Measurements from ENCODE around the gene EME2. TPM values are rescaled to one million over a fixed set of nuclear protein-coding genes. Genes with fewer than 3 reads are reported as not detected.

EME2 gene
- total RNA-seq, 1 donor from 2014 or later = 23.3 TPM

DNA sequence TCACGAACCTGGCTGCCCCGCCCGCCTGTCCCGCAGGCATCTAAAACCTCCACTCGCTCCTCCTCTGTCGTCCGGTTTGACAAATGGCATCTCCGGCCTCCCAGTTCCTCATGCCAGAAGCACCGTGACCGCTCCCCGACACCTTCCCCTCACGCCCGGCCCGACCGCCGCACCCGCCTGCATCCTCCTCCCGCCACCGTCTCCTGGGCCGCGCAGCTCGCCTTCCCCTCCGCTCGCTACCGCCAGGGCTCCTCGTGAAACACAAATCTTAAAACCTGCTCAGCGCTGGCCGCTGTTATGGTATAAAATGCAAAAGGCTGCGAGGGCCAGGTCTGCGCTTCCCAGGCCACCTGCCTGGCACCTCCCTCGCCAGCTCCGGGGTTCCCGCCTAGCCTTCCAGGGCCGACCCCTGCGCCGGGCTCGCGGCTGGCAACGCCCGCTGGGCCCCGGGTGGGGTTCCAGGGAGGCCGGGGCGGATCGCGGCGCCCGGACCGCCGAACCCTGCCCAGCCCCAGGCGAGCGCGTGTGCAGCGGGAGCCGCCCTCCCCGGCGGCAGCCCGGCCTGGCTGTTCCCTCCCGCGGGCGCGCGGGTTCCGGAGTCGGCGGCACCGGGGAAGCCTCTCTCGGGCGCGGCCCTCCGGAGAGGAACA lies 9.3 kb downstream of the EME2 start:
- Histone ChIP-seq H3K4me3 (ENCODE audit: insufficient read depth, low read depth, low read length) (peak overlapping the region; percentile 75), H3K79me2 (ENCODE audit: insufficient read depth, low read length) (peaks cover 59% of the 10 kb centered on the region), H3K36me3 (ENCODE audit: insufficient read depth, low read length) (peaks cover 2% of the 10 kb centered on the region), H3K4me2 (ENCODE audit: low read length) (peak overlapping the region; percentile 95), H3K4me1 (ENCODE audit: insufficient read depth, low read length) (peaks cover 12% of the 10 kb centered on the region), H4K20me1 (ENCODE audit: insufficient read depth, low read length) (peaks cover 55% of the 10 kb centered on the region), H3K9ac (ENCODE audit: low read length) (peak overlapping the region; percentile 81), H2AFZ (ENCODE audit: low read depth, low read length) (peak overlapping the region; percentile 32), H3K27me3 (ENCODE audit: insufficient read depth, low read length) (no peaks in the 10 kb centered on the region), H3K27ac (ENCODE audit: low read depth, low read length) (peak overlapping the region; percentile 45), H3K9me3 (ENCODE audit: insufficient read depth, low read depth, low read length) (no peaks in the 10 kb centered on the region)
- peak overlapping the region; percentile 95 for H3K27ac Mint-ChIP-seq (ENCODE audit: unreplicated experiment)
- DNase-seq (ENCODE audit: low read depth) (no peak), FAIRE-seq (no peak)
- no peaks in the 10 kb centered on the region for H3K9me3 Mint-ChIP-seq (ENCODE audit: unreplicated experiment)
- H3K27me3 Mint-ChIP-seq (ENCODE audit: low read depth, unreplicated experiment) = no peaks in the 10 kb centered on the region
- H3K4me1 Mint-ChIP-seq (ENCODE audit: low read depth, unreplicated experiment) = peaks cover 9% of the 10 kb centered on the region
- H3K4me3 Mint-ChIP-seq (ENCODE audit: unreplicated experiment) = peak overlapping the region; percentile 94
- peaks cover 2% of the 10 kb centered on the region for H3K36me3 Mint-ChIP-seq (ENCODE audit: low read depth, unreplicated experiment)
- no peak for TF ChIP-seq EZH2 (IDR thresholded peaks at IDR 0.05; ENCODE audit: insufficient read depth, low read length)
- TF ChIP-seq, protein P1, sequence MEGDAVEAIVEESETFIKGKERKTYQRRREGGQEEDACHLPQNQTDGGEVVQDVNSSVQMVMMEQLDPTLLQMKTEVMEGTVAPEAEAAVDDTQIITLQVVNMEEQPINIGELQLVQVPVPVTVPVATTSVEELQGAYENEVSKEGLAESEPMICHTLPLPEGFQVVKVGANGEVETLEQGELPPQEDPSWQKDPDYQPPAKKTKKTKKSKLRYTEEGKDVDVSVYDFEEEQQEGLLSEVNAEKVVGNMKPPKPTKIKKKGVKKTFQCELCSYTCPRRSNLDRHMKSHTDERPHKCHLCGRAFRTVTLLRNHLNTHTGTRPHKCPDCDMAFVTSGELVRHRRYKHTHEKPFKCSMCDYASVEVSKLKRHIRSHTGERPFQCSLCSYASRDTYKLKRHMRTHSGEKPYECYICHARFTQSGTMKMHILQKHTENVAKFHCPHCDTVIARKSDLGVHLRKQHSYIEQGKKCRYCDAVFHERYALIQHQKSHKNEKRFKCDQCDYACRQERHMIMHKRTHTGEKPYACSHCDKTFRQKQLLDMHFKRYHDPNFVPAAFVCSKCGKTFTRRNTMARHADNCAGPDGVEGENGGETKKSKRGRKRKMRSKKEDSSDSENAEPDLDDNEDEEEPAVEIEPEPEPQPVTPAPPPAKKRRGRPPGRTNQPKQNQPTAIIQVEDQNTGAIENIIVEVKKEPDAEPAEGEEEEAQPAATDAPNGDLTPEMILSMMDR (IDR thresholded peaks at IDR 0.05; ENCODE audit: insufficient read depth, low read depth, low read length) = no peak

DNA sequence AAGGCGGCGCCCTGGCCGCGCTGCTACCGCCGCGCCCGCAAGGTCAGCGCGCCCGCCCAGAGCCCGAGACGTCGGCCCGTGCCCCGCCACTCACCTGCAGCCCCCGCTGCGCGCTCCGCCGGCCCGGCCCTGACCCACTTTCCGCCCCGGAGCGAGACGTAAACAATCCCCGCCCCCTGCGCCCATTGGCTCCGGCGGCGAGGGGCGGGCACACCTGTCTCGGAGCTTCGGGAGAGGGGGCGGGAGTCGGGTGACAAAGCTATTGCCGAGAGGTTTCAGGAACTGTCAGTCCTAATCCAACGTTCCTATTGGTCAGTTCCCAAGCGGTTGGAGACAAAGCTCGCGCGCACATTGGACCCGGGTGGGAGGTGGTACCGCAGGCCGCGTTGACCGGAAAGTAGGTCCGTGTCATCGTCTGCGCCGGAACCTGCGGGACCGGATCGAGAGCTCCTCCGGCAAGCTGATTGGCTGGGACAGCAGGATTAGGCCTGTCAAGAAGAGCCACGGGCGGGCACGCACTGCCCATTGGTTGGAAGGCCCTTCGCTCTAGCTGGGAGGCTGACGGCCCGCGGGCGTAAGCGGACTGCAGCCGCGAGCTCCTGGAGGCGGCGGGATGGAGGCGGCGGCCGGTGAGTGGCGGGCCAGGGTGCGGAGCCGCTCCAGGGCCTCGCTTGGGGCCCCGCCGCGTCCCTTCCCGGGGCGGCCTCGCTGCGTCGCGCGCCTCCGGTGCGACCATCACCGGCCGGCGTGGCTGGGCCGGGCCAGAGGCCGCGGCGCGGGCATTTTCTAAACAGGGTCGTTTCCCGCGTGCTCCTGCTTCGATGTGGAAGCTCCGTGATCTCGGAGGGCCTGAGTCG lies 10.0 kb downstream of the EME2 start, which contains the start of the genes NUBP2 and SPSB3:
NUBP2 (plus strand) TSS at position 553 of the 857 bp plus-strand sequence; CDS start at position 614, 61 bp downstream.
SPSB3 (minus strand) TSS at position 164 of the 857 bp plus-strand sequence. CDS start 1,088 bp downstream, outside the sequence.
- Histone ChIP-seq H3K79me2 (ENCODE audit: insufficient read depth, low read length) (peaks cover 66% of the 10 kb centered on the region), H3K4me2 (ENCODE audit: low read length) (peak within 1 kb of the TSS; percentile 98), H3K4me3 (ENCODE audit: insufficient read depth, low read depth, low read length) (peak within 1 kb of the TSS; percentile 94), H3K9me3 (ENCODE audit: insufficient read depth, low read depth, low read length) (no peaks in the 10 kb centered on the region), H3K27me3 (ENCODE audit: insufficient read depth, low read length) (no peaks in the 10 kb centered on the region), H2AFZ (ENCODE audit: low read depth, low read length) (peak within 1 kb of the TSS; percentile 37), H3K9ac (ENCODE audit: low read length) (peak within 1 kb of the TSS; percentile 88), H4K20me1 (ENCODE audit: insufficient read depth, low read length) (peaks cover 62% of the 10 kb centered on the region), H3K4me1 (ENCODE audit: insufficient read depth, low read length) (peaks cover 12% of the 10 kb centered on the region), H3K36me3 (ENCODE audit: insufficient read depth, low read length) (peaks cover 2% of the 10 kb centered on the region), H3K27ac (ENCODE audit: low read depth, low read length) (peak within 1 kb of the TSS; percentile 56)
- TF ChIP-seq, protein P1 (IDR thresholded peaks at IDR 0.05; ENCODE audit: insufficient read depth, low read depth, low read length) = no peak
- no peak for TF ChIP-seq EZH2 (IDR thresholded peaks at IDR 0.05; ENCODE audit: insufficient read depth, low read length)
- Mint-ChIP-seq H3K27me3 (ENCODE audit: low read depth, unreplicated experiment) (no peaks in the 10 kb centered on the region), H3K4me1 (ENCODE audit: low read depth, unreplicated experiment) (peaks cover 9% of the 10 kb centered on the region), H3K36me3 (ENCODE audit: low read depth, unreplicated experiment) (peaks cover 2% of the 10 kb centered on the region), H3K27ac (ENCODE audit: unreplicated experiment) (peak within 1 kb of the TSS; percentile 96), H3K9me3 (ENCODE audit: unreplicated experiment) (no peaks in the 10 kb centered on the region), H3K4me3 (ENCODE audit: unreplicated experiment) (peak within 1 kb of the TSS; percentile 98)
- DNase-seq (ENCODE audit: low read depth) (peak; percentile 100), FAIRE-seq (peak; percentile 95)

Measured in astrocyte (in vitro differentiated cells and primary cell).